Measurements from ENCODE around the gene TDP2.

Gene TDP2

DNA sequence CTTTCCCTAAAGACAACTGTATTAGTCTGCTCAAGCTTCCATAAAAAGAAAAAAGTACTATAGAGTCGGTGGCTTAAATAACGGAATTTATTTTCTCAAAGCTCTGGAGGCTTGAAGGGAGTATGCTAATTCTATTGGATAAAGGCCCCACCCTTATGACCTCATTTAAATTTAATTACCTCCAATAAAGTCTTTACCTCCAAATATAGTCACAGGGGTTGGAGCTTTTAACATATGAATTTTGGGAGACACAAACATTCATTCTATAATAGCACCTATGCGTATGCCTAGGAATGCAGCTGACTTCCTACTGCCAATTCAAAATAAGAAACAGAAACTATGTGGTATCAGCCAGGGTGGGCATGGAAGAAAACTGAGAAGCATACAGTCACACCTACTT, 46.1 kb downstream of the TDP2 start:
- no peak for DNase-seq
- Histone ChIP-seq H3K27me3 (replicated peaks) (no peaks in the 10 kb centered on the region), H3K36me3 (replicated peaks) (no peaks in the 10 kb centered on the region), H3K4me3 (ENCODE audit: low read depth, low read length) (no peak overlapping the region), H3K27ac (no peak overlapping the region)
- TF ChIP-seq, protein P1, sequence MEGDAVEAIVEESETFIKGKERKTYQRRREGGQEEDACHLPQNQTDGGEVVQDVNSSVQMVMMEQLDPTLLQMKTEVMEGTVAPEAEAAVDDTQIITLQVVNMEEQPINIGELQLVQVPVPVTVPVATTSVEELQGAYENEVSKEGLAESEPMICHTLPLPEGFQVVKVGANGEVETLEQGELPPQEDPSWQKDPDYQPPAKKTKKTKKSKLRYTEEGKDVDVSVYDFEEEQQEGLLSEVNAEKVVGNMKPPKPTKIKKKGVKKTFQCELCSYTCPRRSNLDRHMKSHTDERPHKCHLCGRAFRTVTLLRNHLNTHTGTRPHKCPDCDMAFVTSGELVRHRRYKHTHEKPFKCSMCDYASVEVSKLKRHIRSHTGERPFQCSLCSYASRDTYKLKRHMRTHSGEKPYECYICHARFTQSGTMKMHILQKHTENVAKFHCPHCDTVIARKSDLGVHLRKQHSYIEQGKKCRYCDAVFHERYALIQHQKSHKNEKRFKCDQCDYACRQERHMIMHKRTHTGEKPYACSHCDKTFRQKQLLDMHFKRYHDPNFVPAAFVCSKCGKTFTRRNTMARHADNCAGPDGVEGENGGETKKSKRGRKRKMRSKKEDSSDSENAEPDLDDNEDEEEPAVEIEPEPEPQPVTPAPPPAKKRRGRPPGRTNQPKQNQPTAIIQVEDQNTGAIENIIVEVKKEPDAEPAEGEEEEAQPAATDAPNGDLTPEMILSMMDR (IDR thresholded peaks at IDR 0.05; ENCODE audit: low read depth, low read length, missing control alignments): no peak
- in situ Hi-C loops (cut with HindIII; ENCODE audit: low pct_ligation_motif_present, low sequenced_read_pairs): no loop called here

DNA sequence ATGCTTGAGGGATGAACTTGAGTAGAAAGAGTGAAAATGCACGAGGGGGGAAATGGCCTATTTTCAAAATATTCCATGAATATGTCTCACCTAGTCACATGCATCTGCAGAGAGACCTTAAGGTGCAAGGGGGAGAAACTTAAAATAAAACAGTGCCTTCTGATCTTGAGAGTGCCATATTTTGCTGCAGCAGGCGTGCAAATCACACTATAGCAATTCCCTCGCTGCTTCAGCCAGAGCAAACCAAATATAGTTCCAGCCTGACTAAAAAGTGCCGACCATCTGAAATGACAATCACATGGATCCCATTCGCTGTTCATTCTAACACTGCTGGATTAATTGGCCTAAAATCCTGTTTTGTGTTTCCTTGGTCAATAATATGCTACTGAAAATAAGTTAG, 47.0 kb downstream of the TDP2 start:
- in situ Hi-C loops (cut with HindIII; ENCODE audit: low pct_ligation_motif_present, low sequenced_read_pairs): no loop called here
- no peak overlapping the region for H3K27ac ChIP-seq
- no peak overlapping the region for H3K4me3 ChIP-seq (ENCODE audit: low read depth, low read length)
- no peak for DNase-seq
- TF ChIP-seq, protein P1 (IDR thresholded peaks at IDR 0.05; ENCODE audit: low read depth, low read length, missing control alignments): no peak
- H3K27me3 ChIP-seq (replicated peaks): no peaks in the 10 kb centered on the region
- no peaks in the 10 kb centered on the region for H3K36me3 ChIP-seq (replicated peaks)

DNA sequence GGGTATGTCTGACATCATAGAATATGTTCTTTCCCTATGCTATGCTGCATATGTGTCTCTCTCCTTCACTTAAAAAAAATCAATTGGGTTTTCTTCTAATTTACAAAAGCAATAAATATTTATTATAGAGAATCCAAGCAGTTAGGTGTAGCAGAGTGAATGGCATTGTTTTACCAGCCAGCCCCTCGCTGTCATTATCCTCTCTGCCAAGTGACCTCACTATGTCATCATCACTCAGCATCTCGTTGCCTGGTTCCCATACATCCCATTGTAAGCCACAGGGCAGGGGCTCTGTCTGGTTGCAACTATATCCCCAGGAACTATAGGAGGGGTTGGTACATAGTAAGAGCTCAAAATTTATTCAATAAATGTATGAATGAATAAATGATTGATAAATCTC, 52.1 kb downstream of the TDP2 start:
- TF ChIP-seq, protein P1 (IDR thresholded peaks at IDR 0.05; ENCODE audit: low read depth, low read length, missing control alignments): no peak
- Histone ChIP-seq H3K4me3 (ENCODE audit: low read depth, low read length) (no peak overlapping the region), H3K27me3 (replicated peaks) (no peaks in the 10 kb centered on the region), H3K27ac (no peak overlapping the region), H3K36me3 (replicated peaks) (no peaks in the 10 kb centered on the region)
- no peak for DNase-seq
- in situ Hi-C loops (cut with HindIII; ENCODE audit: low pct_ligation_motif_present, low sequenced_read_pairs): no loop called here

DNA sequence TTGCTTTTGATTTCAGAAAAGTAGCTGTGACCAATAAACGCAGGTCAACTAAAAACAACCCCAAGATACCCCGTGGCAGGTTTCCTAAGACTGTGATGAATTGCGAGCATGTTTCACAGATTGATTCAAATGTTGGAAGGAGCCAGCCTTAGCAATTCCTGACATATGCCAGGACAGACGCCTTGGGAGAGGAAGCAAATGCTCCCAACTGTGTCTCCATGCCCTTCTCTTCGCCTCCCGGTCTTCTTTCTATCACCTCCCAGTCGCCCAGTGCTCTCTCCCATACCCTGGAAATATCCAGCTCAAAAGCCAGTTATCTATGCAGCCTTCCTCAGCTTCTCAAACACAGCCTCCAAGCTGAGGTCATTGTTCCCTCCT, 52.7 kb downstream of the TDP2 start:
- H3K27me3 ChIP-seq (replicated peaks): no peaks in the 10 kb centered on the region
- H3K4me3 ChIP-seq (ENCODE audit: low read depth, low read length): no peak overlapping the region
- DNase-seq: no peak
- TF ChIP-seq, protein P1 (IDR thresholded peaks at IDR 0.05; ENCODE audit: low read depth, low read length, missing control alignments): no peak
- no peaks in the 10 kb centered on the region for H3K36me3 ChIP-seq (replicated peaks)
- in situ Hi-C loops (cut with HindIII; ENCODE audit: low pct_ligation_motif_present, low sequenced_read_pairs): no loop called here
- H3K27ac ChIP-seq: no peak overlapping the region

DNA sequence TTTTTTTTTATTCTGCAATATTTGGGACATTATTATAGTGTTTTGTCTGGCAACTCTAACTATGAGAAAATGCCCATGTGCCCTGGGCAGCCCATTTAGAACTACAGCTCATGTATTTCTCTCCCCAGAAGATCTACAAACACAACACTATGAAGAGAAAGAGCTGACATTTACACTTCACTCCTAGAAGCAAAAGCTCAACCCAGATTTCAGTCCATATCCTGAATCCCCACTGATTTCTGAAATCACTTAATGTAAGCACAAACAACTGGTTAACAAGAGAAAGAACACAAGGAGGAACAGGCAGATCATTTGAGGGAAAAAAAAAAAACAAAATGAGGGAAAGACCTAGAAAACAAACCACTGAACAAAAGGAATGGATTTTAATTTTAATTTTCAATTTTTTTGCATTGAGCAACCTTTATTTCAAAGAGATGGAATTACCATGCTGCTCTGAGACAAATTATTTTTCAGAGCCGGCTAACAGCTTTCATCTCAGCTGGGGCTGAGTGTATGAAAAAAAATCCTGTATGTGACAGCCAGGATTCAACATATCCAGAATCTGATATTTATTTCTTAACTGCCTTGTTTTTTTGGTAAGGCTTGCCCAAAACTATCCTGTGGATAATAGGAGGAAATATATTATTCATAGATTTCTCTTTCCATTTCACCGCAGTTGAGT, 53.2 kb downstream of the TDP2 start:
- in situ Hi-C loops (cut with HindIII; ENCODE audit: low pct_ligation_motif_present, low sequenced_read_pairs): no loop called here
- H3K27me3 ChIP-seq (replicated peaks): no peaks in the 10 kb centered on the region
- H3K36me3 ChIP-seq (replicated peaks): no peaks in the 10 kb centered on the region
- no peak overlapping the region for H3K27ac ChIP-seq
- DNase-seq: no peak
- H3K4me3 ChIP-seq (ENCODE audit: low read depth, low read length): no peak overlapping the region
- TF ChIP-seq, protein P1 (IDR thresholded peaks at IDR 0.05; ENCODE audit: low read depth, low read length, missing control alignments): no peak

DNA sequence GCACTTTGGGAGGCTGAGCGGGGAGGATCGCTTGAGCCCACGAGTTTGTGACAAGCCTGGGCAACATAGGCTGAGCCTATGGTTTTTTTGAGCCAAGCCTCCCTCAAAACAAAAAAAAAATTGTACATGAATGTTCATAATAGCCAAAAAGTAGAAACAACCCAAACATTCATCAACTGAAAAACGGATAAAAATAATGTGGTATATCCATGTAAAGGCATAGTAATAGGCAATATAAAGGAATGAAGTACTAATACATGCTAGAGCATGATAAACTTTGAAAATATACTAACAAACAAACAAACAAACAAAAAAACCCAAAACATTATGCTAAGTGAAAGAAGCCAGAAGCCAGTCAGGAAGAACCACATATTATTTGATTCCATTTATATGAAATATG, 56.0 kb downstream of the TDP2 start:
- Histone ChIP-seq H3K27me3 (replicated peaks) (no peaks in the 10 kb centered on the region), H3K4me3 (ENCODE audit: low read depth, low read length) (no peak overlapping the region), H3K36me3 (replicated peaks) (no peaks in the 10 kb centered on the region), H3K27ac (no peak overlapping the region)
- TF ChIP-seq, protein P1 (IDR thresholded peaks at IDR 0.05; ENCODE audit: low read depth, low read length, missing control alignments): no peak
- in situ Hi-C loops (cut with HindIII; ENCODE audit: low pct_ligation_motif_present, low sequenced_read_pairs): no loop called here
- no peak for DNase-seq
